WTC11 (cell line): ENCODE results near the gene TXNDC5. TPM values are rescaled to one million over a fixed set of nuclear protein-coding genes. Genes with fewer than 3 reads are reported as not detected.

ENCODE experiments used
- ATAC-seq: fragments of 200-7000 bp; cut with Tn5 transposase; 2 replicates; pipeline ENCODE4 v1.10.0; 2021; ENCODE audit warnings: mild to moderate bottlenecking, moderate library complexity
- CTCF ChIA-PET: fragments of 300-600 bp; sonication (Branson Sonifier 250); formaldehyde crosslinking; loops from one replicate; lab custom pipeline; 2021; ENCODE audit warnings: antibody characterized with exemption; lab: Charles Lee
- POLR2A ChIA-PET: fragments of 350-600 bp; sonication (Branson Sonifier 250); formaldehyde crosslinking; loops from one replicate; lab custom pipeline; 2021; ENCODE audit warnings: antibody characterized with exemption; lab: Charles Lee
- DNase-seq: peaks from one replicate; pipeline ENCODE4 v3.0.0; 2021; ENCODE audit warnings: low spot score
- H3K27ac Mint-ChIP-seq: 2 replicates; pipeline ENCODE4 v1.8.0; 2021; ENCODE audit warnings: mixed read lengths
- H3K27me3 Mint-ChIP-seq: 2 replicates; pipeline ENCODE4 v1.8.0; 2021; ENCODE audit warnings: low read depth, mild to moderate bottlenecking, moderate library complexity, mixed read lengths
- H3K36me3 Mint-ChIP-seq: 2 replicates; pipeline ENCODE4 v1.8.0; 2021; ENCODE audit warnings: mixed read lengths
- H3K4me1 Mint-ChIP-seq: 2 replicates; pipeline ENCODE4 v1.8.0; 2022; ENCODE audit warnings: mixed read lengths
- H3K4me3 Mint-ChIP-seq: 2 replicates; pipeline ENCODE4 v1.8.0; 2021; ENCODE audit warnings: mild to moderate bottlenecking, moderate library complexity, mixed read lengths
- H3K9me3 Mint-ChIP-seq: 2 replicates; pipeline ENCODE4 v1.8.0; 2021; ENCODE audit warnings: mixed read lengths
- ATF2 ChIP-seq: sonication (generic); formaldehyde crosslinking; IDR thresholded peaks from 2 replicates; pipeline ENCODE4 v1.8.1; 2022; ENCODE audit warnings: low read depth, missing genetic modification reagents, borderline replicate concordance
- CBFB ChIP-seq: sonication (generic); formaldehyde crosslinking; IDR thresholded peaks from 2 replicates; pipeline ENCODE4 v1.8.1; 2022; ENCODE audit warnings: mild to moderate bottlenecking, low read depth, missing genetic modification reagents
- ELF4 ChIP-seq: sonication (generic); formaldehyde crosslinking; IDR thresholded peaks from 2 replicates; pipeline ENCODE4 v1.8.1; 2022; ENCODE audit warnings: low read depth, mild to moderate bottlenecking, moderate library complexity, missing genetic modification reagents
- EMX1 ChIP-seq: fragments of 250-450 bp; sonication (Bioruptor Pico); IDR thresholded peaks from 2 replicates; pipeline ENCODE4 v1.8.0; 2021; ENCODE audit warnings: mild to moderate bottlenecking
- FOXJ3 ChIP-seq: sonication (generic); formaldehyde crosslinking; IDR thresholded peaks from 2 replicates; pipeline ENCODE4 v1.9.0; 2021; ENCODE audit warnings: missing genetic modification reagents, mild to moderate bottlenecking, borderline replicate concordance
- GRHL2 ChIP-seq: fragments of 250-450 bp; sonication (Bioruptor Pico); IDR thresholded peaks from 2 replicates; pipeline ENCODE4 v1.8.0; 2022; ENCODE audit warnings: mild to moderate bottlenecking, moderate library complexity; ENCODE audit not compliant: insufficient replicate concordance, severe bottlenecking
- GTF2I ChIP-seq: fragments of 250-450 bp; sonication (Bioruptor Pico); conservative IDR thresholded peaks from 2 replicates; pipeline ENCODE4 v1.4.0; 2021; ENCODE audit warnings: mild to moderate bottlenecking
- MXD4 ChIP-seq: fragments of 250-450 bp; sonication (Bioruptor Pico); IDR thresholded peaks from 2 replicates; pipeline ENCODE4 v1.8.0; 2021; ENCODE audit warnings: mild to moderate bottlenecking, moderate library complexity, borderline replicate concordance
- NFATC4 ChIP-seq: fragments of 250-450 bp; sonication (Bioruptor Pico); IDR thresholded peaks from 2 replicates; pipeline ENCODE4 v1.9.0; 2021; ENCODE audit warnings: mild to moderate bottlenecking
- NFE2L1 ChIP-seq: sonication (generic); formaldehyde crosslinking; IDR thresholded peaks from 2 replicates; pipeline ENCODE4 v1.8.1; 2023; ENCODE audit warnings: missing genetic modification reagents
- NFYB ChIP-seq: sonication (generic); formaldehyde crosslinking; conservative IDR thresholded peaks from 2 replicates; pipeline ENCODE4 v1.8.0; 2022; ENCODE audit warnings: low read depth, missing genetic modification reagents
- NR1H2 ChIP-seq: sonication (generic); formaldehyde crosslinking; IDR thresholded peaks from 2 replicates; pipeline ENCODE4 v1.9.0; 2021; ENCODE audit warnings: mild to moderate bottlenecking, moderate library complexity, missing genetic modification reagents
- NR3C1 ChIP-seq: sonication (generic); formaldehyde crosslinking; conservative IDR thresholded peaks from 2 replicates; pipeline ENCODE4 v1.8.1; 2023; ENCODE audit warnings: low read depth, mild to moderate bottlenecking, missing genetic modification reagents
- OVOL2 ChIP-seq: fragments of 250-450 bp; sonication (Bioruptor Pico); IDR thresholded peaks from 2 replicates; pipeline ENCODE4 v1.9.0; 2021; ENCODE audit warnings: mild to moderate bottlenecking, borderline replicate concordance
- SOX15 ChIP-seq: fragments of 250-450 bp; sonication (Bioruptor Pico); IDR thresholded peaks from 2 replicates; pipeline ENCODE4 v1.9.0; 2021; ENCODE audit warnings: mild to moderate bottlenecking
- TEAD4 ChIP-seq: sonication (generic); formaldehyde crosslinking; IDR thresholded peaks from 2 replicates; pipeline ENCODE4 v1.8.0; 2022; ENCODE audit warnings: mild to moderate bottlenecking, missing genetic modification reagents
- ZBTB21 ChIP-seq: sonication (generic); formaldehyde crosslinking; IDR thresholded peaks from 2 replicates; pipeline ENCODE4 v1.8.1; 2023; ENCODE audit warnings: mild to moderate bottlenecking, missing genetic modification reagents, borderline replicate concordance
- ZNF219 ChIP-seq: sonication (generic); formaldehyde crosslinking; IDR thresholded peaks from 2 replicates; pipeline ENCODE4 v1.8.0; 2023; ENCODE audit warnings: missing genetic modification reagents, mild to moderate bottlenecking, borderline replicate concordance
- ZNF423 ChIP-seq: fragments of 250-450 bp; sonication (Bioruptor Pico); IDR thresholded peaks from 2 replicates; pipeline ENCODE4 v2.1.2; 2022; ENCODE audit warnings: mild to moderate bottlenecking, moderate library complexity
- total RNA-seq: library from RNA; stranded (reverse); gene quantifications from 3 replicates; pipeline ENCODE4 v1.2.3, GENCODE V29; 2021
- TF ChIP-seq, protein P1 (sequence below): sonication (generic); formaldehyde crosslinking; IDR thresholded peaks from 2 replicates; pipeline ENCODE4 v1.8.1; 2022; ENCODE audit warnings: missing genetic modification reagents, borderline replicate concordance
- TF ChIP-seq, protein P2 (sequence below): sonication (generic); formaldehyde crosslinking; conservative IDR thresholded peaks from 2 replicates; pipeline ENCODE4 v1.8.1; 2022; ENCODE audit warnings: mild to moderate bottlenecking, missing genetic modification reagents
- TF ChIP-seq, protein P3 (sequence below): fragments of 250-450 bp; sonication (Bioruptor Pico); IDR thresholded peaks from 2 replicates; pipeline ENCODE4 v2.1.2; 2022; ENCODE audit warnings: mild to moderate bottlenecking, moderate library complexity
- TF ChIP-seq, protein P4 (sequence below): sonication (generic); formaldehyde crosslinking; IDR thresholded peaks from 2 replicates; pipeline ENCODE4 v1.8.0; 2022; ENCODE audit warnings: missing genetic modification reagents

Gene TXNDC5
- total RNA-seq, 1 experiment from 2014 or later, result 141 TPM

DNA sequence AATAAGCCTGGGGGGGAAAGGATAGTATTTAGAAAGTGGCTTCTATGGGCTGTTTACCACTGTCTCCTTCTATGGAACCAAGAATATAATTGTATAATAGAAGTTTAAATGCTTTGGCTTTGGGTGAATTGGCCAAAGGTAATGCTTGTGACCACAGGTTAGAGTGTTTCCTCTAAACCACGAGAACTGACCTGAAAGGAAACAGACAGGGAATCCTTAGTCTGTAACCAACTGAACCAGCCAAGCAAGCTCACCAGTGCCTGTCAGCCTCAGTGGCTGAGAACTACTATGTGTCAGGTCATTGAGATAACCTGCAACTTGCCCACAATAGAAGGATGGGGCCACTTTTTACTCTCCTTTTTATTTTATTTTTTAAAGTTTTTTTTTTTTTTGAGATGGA is 47.9 kb upstream of the TXNDC5 start:
- CTCF ChIA-PET, result no interaction called here
- POLR2A ChIA-PET, result no interaction called here
- no peak for DNase-seq

GRCh38 chr6:7956257-7956656 is 45.7 kb upstream of the TXNDC5 start:
- DNase-seq (no peak), ATAC-seq (no peak)
- Mint-ChIP-seq H3K36me3 (no peaks in the 10 kb centered on the region), H3K4me1 (no peaks in the 10 kb centered on the region), H3K4me3 (no peak overlapping the region), H3K27me3 (peaks cover 3% of the 10 kb centered on the region; the same call in 1 of the 2 replicates), H3K27ac (no peak overlapping the region), H3K9me3 (peaks cover 10% of the 10 kb centered on the region)
- ChIA-PET CTCF (no interaction called here), POLR2A (no interaction called here)
- TF ChIP-seq, protein P1, sequence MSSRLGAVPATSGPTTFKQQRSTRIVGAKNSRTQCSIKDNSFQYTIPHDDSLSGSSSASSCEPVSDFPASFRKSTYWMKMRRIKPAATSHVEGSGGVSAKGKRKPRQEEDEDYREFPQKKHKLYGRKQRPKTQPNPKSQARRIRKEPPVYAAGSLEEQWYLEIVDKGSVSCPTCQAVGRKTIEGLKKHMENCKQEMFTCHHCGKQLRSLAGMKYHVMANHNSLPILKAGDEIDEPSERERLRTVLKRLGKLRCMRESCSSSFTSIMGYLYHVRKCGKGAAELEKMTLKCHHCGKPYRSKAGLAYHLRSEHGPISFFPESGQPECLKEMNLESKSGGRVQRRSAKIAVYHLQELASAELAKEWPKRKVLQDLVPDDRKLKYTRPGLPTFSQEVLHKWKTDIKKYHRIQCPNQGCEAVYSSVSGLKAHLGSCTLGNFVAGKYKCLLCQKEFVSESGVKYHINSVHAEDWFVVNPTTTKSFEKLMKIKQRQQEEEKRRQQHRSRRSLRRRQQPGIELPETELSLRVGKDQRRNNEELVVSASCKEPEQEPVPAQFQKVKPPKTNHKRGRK, result no peak
- TF ChIP-seq FOXJ3 (CRISPR knock-in tag) (no peak), NFATC4 (CRISPR knock-in tag) (no peak), ZNF219 (CRISPR knock-in tag) (no peak), OVOL2 (CRISPR knock-in tag) (no peak), SOX15 (no peak), GRHL2 (no peak), ATF2 (no peak), ZBTB21 (CRISPR knock-in tag) (no peak), MXD4 (CRISPR knock-in tag) (no peak), ELF4 (CRISPR knock-in tag) (no peak), EMX1 (CRISPR knock-in tag) (no peak), NFYB (CRISPR knock-in tag) (no peak)
- TF ChIP-seq, protein P2, sequence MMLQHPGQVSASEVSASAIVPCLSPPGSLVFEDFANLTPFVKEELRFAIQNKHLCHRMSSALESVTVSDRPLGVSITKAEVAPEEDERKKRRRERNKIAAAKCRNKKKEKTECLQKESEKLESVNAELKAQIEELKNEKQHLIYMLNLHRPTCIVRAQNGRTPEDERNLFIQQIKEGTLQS (CRISPR knock-in tag), result no peak

More for the DNA sequence above, 47.9 kb upstream of the TXNDC5 start:
- Mint-ChIP-seq H3K27ac (no peak overlapping the region), H3K27me3 (no peaks in the 10 kb centered on the region), H3K4me3 (no peak overlapping the region), H3K9me3 (peaks cover 5% of the 10 kb centered on the region; the same call in 1 of the 2 replicates), H3K4me1 (no peaks in the 10 kb centered on the region), H3K36me3 (no peaks in the 10 kb centered on the region)
- ATAC-seq, result no peak
- TF ChIP-seq NFE2L1 (CRISPR knock-in tag) (no peak), ZNF219 (CRISPR knock-in tag) (no peak), NR1H2 (no peak), ZNF423 (CRISPR knock-in tag) (no peak), ATF2 (no peak), TEAD4 (CRISPR knock-in tag) (no peak), NR3C1 (CRISPR knock-in tag) (no peak), CBFB (no peak), GTF2I (no peak)
- TF ChIP-seq, protein P3, sequence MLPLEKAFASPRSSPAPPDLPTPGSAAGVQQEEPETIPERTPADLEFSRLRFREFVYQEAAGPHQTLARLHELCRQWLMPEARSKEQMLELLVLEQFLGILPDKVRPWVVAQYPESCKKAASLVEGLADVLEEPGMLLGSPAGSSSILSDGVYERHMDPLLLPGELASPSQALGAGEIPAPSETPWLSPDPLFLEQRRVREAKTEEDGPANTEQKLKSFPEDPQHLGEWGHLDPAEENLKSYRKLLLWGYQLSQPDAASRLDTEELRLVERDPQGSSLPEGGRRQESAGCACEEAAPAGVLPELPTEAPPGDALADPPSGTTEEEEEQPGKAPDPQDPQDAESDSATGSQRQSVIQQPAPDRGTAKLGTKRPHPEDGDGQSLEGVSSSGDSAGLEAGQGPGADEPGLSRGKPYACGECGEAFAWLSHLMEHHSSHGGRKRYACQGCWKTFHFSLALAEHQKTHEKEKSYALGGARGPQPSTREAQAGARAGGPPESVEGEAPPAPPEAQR (CRISPR knock-in tag), result no peak
- TF ChIP-seq, protein P4, sequence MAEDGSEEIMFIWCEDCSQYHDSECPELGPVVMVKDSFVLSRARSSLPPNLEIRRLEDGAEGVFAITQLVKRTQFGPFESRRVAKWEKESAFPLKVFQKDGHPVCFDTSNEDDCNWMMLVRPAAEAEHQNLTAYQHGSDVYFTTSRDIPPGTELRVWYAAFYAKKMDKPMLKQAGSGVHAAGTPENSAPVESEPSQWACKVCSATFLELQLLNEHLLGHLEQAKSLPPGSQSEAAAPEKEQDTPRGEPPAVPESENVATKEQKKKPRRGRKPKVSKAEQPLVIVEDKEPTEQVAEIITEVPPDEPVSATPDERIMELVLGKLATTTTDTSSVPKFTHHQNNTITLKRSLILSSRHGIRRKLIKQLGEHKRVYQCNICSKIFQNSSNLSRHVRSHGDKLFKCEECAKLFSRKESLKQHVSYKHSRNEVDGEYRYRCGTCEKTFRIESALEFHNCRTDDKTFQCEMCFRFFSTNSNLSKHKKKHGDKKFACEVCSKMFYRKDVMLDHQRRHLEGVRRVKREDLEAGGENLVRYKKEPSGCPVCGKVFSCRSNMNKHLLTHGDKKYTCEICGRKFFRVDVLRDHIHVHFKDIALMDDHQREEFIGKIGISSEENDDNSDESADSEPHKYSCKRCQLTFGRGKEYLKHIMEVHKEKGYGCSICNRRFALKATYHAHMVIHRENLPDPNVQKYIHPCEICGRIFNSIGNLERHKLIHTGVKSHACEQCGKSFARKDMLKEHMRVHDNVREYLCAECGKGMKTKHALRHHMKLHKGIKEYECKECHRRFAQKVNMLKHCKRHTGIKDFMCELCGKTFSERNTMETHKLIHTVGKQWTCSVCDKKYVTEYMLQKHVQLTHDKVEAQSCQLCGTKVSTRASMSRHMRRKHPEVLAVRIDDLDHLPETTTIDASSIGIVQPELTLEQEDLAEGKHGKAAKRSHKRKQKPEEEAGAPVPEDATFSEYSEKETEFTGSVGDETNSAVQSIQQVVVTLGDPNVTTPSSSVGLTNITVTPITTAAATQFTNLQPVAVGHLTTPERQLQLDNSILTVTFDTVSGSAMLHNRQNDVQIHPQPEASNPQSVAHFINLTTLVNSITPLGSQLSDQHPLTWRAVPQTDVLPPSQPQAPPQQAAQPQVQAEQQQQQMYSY (CRISPR knock-in tag), result no peak
